ENCODE measurements around the gene ZNF124. TPM values are rescaled to one million over a fixed set of nuclear protein-coding genes. Genes with fewer than 3 reads are reported as not detected.
A peak's percentile ranks its signal among the peaks of the same experiment; 100 is the strongest.

The ZNF124 gene
- total RNA-seq, 1 experiment from 2014 or later, result 22.2 TPM

- DNase-seq (no peak), ATAC-seq (peak; percentile 29)
- H3F3A ChIP-seq (ENCODE audit: low read length, unreplicated experiment), result no peaks in the 10 kb centered on the region
- no peak overlapping the region for H2AFZ ChIP-seq (ENCODE audit: low read length)
- H3K4me2 ChIP-seq (ENCODE audit: low read length), result no peak overlapping the region
- no peak overlapping the region for H3K27ac ChIP-seq (ENCODE audit: low read length)
- intact Hi-C loops (cut with micrococcal nuclease), result no loop called here
- no peak overlapping the region for H3K4me3 ChIP-seq (ENCODE audit: low read length)
- H3K9ac ChIP-seq (ENCODE audit: low read length), result no peak overlapping the region
- no peaks in the 10 kb centered on the region for H3K4me1 ChIP-seq (ENCODE audit: insufficient read depth, low read length)
- ChIA-PET CTCF (no interaction called here), POLR2A (ENCODE audit: unreplicated experiment) (no interaction called here)
- no TSS peak for BruUV-seq (replicated peaks)
- peaks cover 17% of the 10 kb centered on the region for H3K9me3 ChIP-seq (ENCODE audit: low read length)
- no peaks in the 10 kb centered on the region for H3K27me3 ChIP-seq (ENCODE audit: low read length)
- TF ChIP-seq EZH2 (IDR thresholded peaks at IDR 0.05; ENCODE audit: low read length, unreplicated experiment), result no peak
- TF ChIP-seq EZH2phosphoT487 (IDR thresholded peaks at IDR 0.05; ENCODE audit: borderline replicate concordance, low read length), result no peak
- no peak for TF ChIP-seq CTCF (conservative IDR thresholded peaks at IDR 0.05; ENCODE audit: low read depth, low read length)
- no peaks in the 10 kb centered on the region for H4K20me1 ChIP-seq (ENCODE audit: low read length)
- peaks cover 25% of the 10 kb centered on the region for H3K36me3 ChIP-seq (ENCODE audit: low read depth, low read length)
- H3K9me2 ChIP-seq (replicated peaks; ENCODE audit: low read length), result no peaks in the 10 kb centered on the region
- no peaks in the 10 kb centered on the region for H3K79me2 ChIP-seq (ENCODE audit: low read length)
Observed at GRCh38 chr1:247184254-247184653, 12.4 kb upstream of the ZNF124 start.

GRCh38 chr1:247182994-247183393 is 11.2 kb upstream of the ZNF124 start:
- DNase-seq (no peak), ATAC-seq (no peak)
- Histone ChIP-seq H3K4me3 (ENCODE audit: low read length) (no peak overlapping the region), H3K27me3 (ENCODE audit: low read length) (no peaks in the 10 kb centered on the region), H3K9me3 (ENCODE audit: low read length) (peaks cover 12% of the 10 kb centered on the region; the same call in 1 of the 2 replicates), H3K4me1 (ENCODE audit: insufficient read depth, low read length) (no peaks in the 10 kb centered on the region), H3K36me3 (ENCODE audit: low read depth, low read length) (peaks cover 19% of the 10 kb centered on the region), H2AFZ (ENCODE audit: low read length) (no peak overlapping the region), H3K4me2 (ENCODE audit: low read length) (no peak overlapping the region), H3K9ac (ENCODE audit: low read length) (no peak overlapping the region), H3K79me2 (ENCODE audit: low read length) (no peaks in the 10 kb centered on the region), H3K27ac (ENCODE audit: low read length) (no peak overlapping the region), H4K20me1 (ENCODE audit: low read length) (no peaks in the 10 kb centered on the region), H3K9me2 (replicated peaks; ENCODE audit: low read length) (no peaks in the 10 kb centered on the region), H3F3A (ENCODE audit: low read length, unreplicated experiment) (no peaks in the 10 kb centered on the region)
- CTCF ChIA-PET, result no interaction called here
- intact Hi-C loops (cut with micrococcal nuclease), result no loop called here
- POLR2A ChIA-PET (ENCODE audit: unreplicated experiment), result no interaction called here
- TF ChIP-seq CTCF (conservative IDR thresholded peaks at IDR 0.05; ENCODE audit: low read depth, low read length), result no peak
- TF ChIP-seq EZH2phosphoT487 (IDR thresholded peaks at IDR 0.05; ENCODE audit: borderline replicate concordance, low read length), result no peak
- no peak for TF ChIP-seq EZH2 (IDR thresholded peaks at IDR 0.05; ENCODE audit: low read length, unreplicated experiment)
- no TSS peak for BruUV-seq (replicated peaks)

- no peak for ATAC-seq
Observed at GRCh38 chr1:247180581-247180980, 8.8 kb upstream of the ZNF124 start.

More at GRCh38 chr1:247180581-247180980, 8.8 kb upstream of the ZNF124 start:
- Histone ChIP-seq H2AFZ (ENCODE audit: low read length) (no peak overlapping the region), H3K4me1 (ENCODE audit: insufficient read depth, low read length) (no peaks in the 10 kb centered on the region), H3K4me3 (ENCODE audit: low read length) (no peak overlapping the region), H3K27me3 (ENCODE audit: low read length) (no peaks in the 10 kb centered on the region), H3K9me2 (replicated peaks; ENCODE audit: low read length) (no peaks in the 10 kb centered on the region), H3K79me2 (ENCODE audit: low read length) (no peaks in the 10 kb centered on the region), H3K9ac (ENCODE audit: low read length) (no peak overlapping the region), H3K27ac (ENCODE audit: low read length) (no peak overlapping the region), H4K20me1 (ENCODE audit: low read length) (no peaks in the 10 kb centered on the region), H3K9me3 (ENCODE audit: low read length) (peaks cover under 1% of the 10 kb centered on the region; the same call in 1 of the 2 replicates), H3K4me2 (ENCODE audit: low read length) (no peak overlapping the region), H3K36me3 (ENCODE audit: low read depth, low read length) (no peaks in the 10 kb centered on the region), H3F3A (ENCODE audit: low read length, unreplicated experiment) (no peaks in the 10 kb centered on the region)
- POLR2A ChIA-PET (ENCODE audit: unreplicated experiment), result no interaction called here
- CTCF ChIA-PET, result no interaction called here
- DNase-seq, result no peak
- TF ChIP-seq EZH2 (IDR thresholded peaks at IDR 0.05; ENCODE audit: low read length, unreplicated experiment) (no peak), CTCF (conservative IDR thresholded peaks at IDR 0.05; ENCODE audit: low read depth, low read length) (no peak), EZH2phosphoT487 (IDR thresholded peaks at IDR 0.05; ENCODE audit: borderline replicate concordance, low read length) (no peak)
- BruUV-seq (replicated peaks), result no TSS peak
- intact Hi-C loops (cut with micrococcal nuclease), result no loop called here

All from PC-3 (cell line).